ENCODE data around the gene CFTR. TPM values are rescaled to one million over a fixed set of nuclear protein-coding genes. Genes with fewer than 3 reads are reported as not detected.

Gene CFTR
- total and polyA plus RNA-seq, 2 of the 8 experiments (the other 6 are each of a cell fraction or from before 2014, with no cell fraction given): 1.2 to 1.6 TPM

GRCh38 chr7:117673367-117673766 is 193.5 kb downstream of the CFTR start (continued):
- TF ChIP-seq RAD21 (IDR thresholded peaks at IDR 0.05 in 1 of 2, conservative IDR thresholded peaks at IDR 0.05 in 1 of 2; ENCODE audit: low read depth in 2 of 2, low read length in 2 of 2) (no peak; a peak in 2 of 4 replicates), CEBPB (IDR thresholded peaks at IDR 0.05; ENCODE audit: low read depth, low read length) (no peak), TEAD4 (IDR thresholded peaks at IDR 0.05; ENCODE audit: low read depth, low read length) (no peak), CHD7 (IDR thresholded peaks at IDR 0.05; ENCODE audit: insufficient replicate concordance, low read length) (no peak), PHF8 (conservative IDR thresholded peaks at IDR 0.05; ENCODE audit: low read depth, low read length) (no peak), ATF3 (IDR thresholded peaks at IDR 0.05; ENCODE audit: insufficient read depth, low read depth, low read length) (no peak), BACH1 (IDR thresholded peaks at IDR 0.05; ENCODE audit: low read length) (no peak), CBX5 (IDR thresholded peaks at IDR 0.05; ENCODE audit: low read depth, low read length) (no peak), GABPA (IDR thresholded peaks at IDR 0.05; ENCODE audit: borderline replicate concordance, insufficient read depth, low read length) (no peak), SP2 (IDR thresholded peaks at IDR 0.05; ENCODE audit: low read length) (no peak), SP1 (IDR thresholded peaks at IDR 0.05; ENCODE audit: low read depth, low read length) (no peak), TBP (IDR thresholded peaks at IDR 0.05; ENCODE audit: low read depth, low read length) (peak; percentile 48; the same call in 1 of the 2 replicates)
